Measurements from ENCODE around the gene RPA3.
"Not testable (repeated sequence)": the region's sequence is repeated elsewhere in the genome, so short reads cannot be mapped to it uniquely, and the experiment has no call there.

Gene RPA3

DNA sequence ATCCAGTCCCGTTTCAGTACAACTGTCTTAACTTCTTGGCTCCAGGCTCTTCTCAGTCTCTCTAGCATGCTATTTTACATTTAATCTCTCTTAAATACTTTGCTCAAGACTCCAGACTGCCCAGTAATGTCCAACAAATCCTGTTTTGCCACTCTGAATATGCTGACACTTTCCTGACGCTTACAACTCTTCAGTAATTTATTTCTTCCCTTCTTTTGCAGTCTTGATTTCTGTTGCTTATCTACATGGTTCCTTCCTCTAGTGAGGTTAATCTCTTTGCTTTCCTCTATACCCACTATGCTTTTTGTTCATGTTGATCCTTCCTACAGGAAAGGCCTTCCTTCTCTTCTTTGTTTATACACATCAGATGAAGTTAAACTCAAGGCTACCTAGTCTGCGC, 54.1 kb downstream of the RPA3 start:
- Histone ChIP-seq H3K27me3 (replicated peaks; ENCODE audit: control insufficient read depth, insufficient read depth, low read length, poor library complexity, severe bottlenecking) (no peaks in the 10 kb centered on the region), H3K27ac (ENCODE audit: insufficient read depth, low read length, poor library complexity, severe bottlenecking) (no peak overlapping the region), H3K36me3 (ENCODE audit: control insufficient read depth, insufficient read depth, low read length) (no peaks in the 10 kb centered on the region), H3K4me3 (ENCODE audit: insufficient read depth, low read depth, low read length, poor library complexity, severe bottlenecking) (no peak overlapping the region), H3K4me1 (ENCODE audit: control insufficient read depth, insufficient read depth, low read length, poor library complexity, severe bottlenecking) (no peaks in the 10 kb centered on the region), H3K9me3 (ENCODE audit: control insufficient read depth, low read length) (no peaks in the 10 kb centered on the region)
- no peak for DNase-seq

- DNase-seq, result no peak
- H3K4me3 ChIP-seq (ENCODE audit: insufficient read depth, low read depth, low read length, poor library complexity, severe bottlenecking), result no peak overlapping the region
- no peaks in the 10 kb centered on the region for H3K27me3 ChIP-seq (replicated peaks; ENCODE audit: control insufficient read depth, insufficient read depth, low read length, poor library complexity, severe bottlenecking)
- H3K36me3 ChIP-seq (ENCODE audit: control insufficient read depth, insufficient read depth, low read length), result no peaks in the 10 kb centered on the region
- H3K27ac ChIP-seq (ENCODE audit: insufficient read depth, low read length, poor library complexity, severe bottlenecking), result no peak overlapping the region
- no peaks in the 10 kb centered on the region for H3K9me3 ChIP-seq (ENCODE audit: control insufficient read depth, low read length)
- H3K4me1 ChIP-seq (ENCODE audit: control insufficient read depth, insufficient read depth, low read length, poor library complexity, severe bottlenecking), result no peaks in the 10 kb centered on the region
Measured at GRCh38 chr7:7662527-7662926, 55.9 kb downstream of the RPA3 start.

DNA sequence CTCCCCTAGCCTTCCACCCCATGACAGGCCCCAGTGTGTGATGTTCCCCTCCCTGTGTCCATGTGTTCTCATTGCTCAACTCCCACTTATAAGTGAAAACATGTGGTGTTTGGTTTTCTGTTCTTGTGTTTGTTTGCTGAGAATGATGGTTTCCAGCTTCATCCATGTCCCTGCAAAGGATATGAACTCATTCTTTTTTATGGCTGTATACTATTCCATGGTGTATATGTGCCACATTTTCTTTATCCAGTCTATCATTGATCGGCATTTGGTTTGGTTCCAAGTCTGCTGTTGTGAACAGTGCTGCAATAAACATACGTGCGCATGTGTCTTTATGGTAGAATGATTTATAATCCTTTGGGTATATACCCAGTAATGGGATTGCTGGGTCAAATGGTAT, 61.9 kb downstream of the RPA3 start:
- not testable (repeated sequence) for H3K27me3 ChIP-seq (replicated peaks; ENCODE audit: control insufficient read depth, insufficient read depth, low read length, poor library complexity, severe bottlenecking); H3K4me1 ChIP-seq (ENCODE audit: control insufficient read depth, insufficient read depth, low read length, poor library complexity, severe bottlenecking); DNase-seq; H3K4me3 ChIP-seq (ENCODE audit: insufficient read depth, low read depth, low read length, poor library complexity, severe bottlenecking); H3K36me3 ChIP-seq (ENCODE audit: control insufficient read depth, insufficient read depth, low read length); H3K27ac ChIP-seq (ENCODE audit: insufficient read depth, low read length, poor library complexity, severe bottlenecking); H3K9me3 ChIP-seq (ENCODE audit: control insufficient read depth, low read length)

DNA sequence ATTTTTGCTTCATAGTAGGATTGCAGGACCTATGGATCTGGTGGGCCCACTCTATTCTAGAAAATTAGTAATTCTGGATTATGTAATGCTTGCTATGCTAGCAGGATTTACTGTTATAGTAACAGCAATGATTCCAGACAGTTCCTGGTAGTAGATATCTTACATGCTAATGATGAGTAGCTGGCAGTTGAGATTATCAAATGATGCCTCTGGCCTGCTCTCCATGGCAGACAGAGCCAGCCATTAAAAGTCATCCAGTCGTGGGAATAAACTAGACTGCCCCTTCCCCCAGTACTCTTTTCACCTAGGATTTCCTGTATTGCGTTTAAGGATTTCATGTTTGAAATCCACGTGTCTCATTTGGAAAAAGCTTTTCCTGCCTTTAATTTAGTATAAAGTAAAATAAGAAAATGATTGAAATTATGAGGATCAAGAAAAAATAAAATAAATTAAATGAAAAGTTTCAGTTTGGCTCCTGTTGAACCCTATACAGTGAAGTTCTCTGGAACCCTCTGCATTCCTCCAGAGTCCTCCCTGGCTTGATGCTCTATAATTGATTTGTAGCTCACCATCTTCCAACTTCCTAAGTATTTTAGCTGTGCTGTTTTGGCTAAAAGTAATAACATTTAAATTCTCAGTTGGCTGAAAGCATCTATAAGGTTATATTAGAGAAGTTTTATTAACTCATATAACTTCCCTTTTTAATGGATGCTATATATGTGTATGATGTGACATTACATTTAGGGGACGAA, 63.3 kb downstream of the RPA3 start:
- H3K9me3 ChIP-seq (ENCODE audit: control insufficient read depth, low read length), result no peaks in the 10 kb centered on the region
- no peaks in the 10 kb centered on the region for H3K27me3 ChIP-seq (replicated peaks; ENCODE audit: control insufficient read depth, insufficient read depth, low read length, poor library complexity, severe bottlenecking)
- no peaks in the 10 kb centered on the region for H3K4me1 ChIP-seq (ENCODE audit: control insufficient read depth, insufficient read depth, low read length, poor library complexity, severe bottlenecking)
- DNase-seq, result no peak
- H3K36me3 ChIP-seq (ENCODE audit: control insufficient read depth, insufficient read depth, low read length), result no peaks in the 10 kb centered on the region
- no peak overlapping the region for H3K27ac ChIP-seq (ENCODE audit: insufficient read depth, low read length, poor library complexity, severe bottlenecking)
- H3K4me3 ChIP-seq (ENCODE audit: insufficient read depth, low read depth, low read length, poor library complexity, severe bottlenecking), result no peak overlapping the region

DNA sequence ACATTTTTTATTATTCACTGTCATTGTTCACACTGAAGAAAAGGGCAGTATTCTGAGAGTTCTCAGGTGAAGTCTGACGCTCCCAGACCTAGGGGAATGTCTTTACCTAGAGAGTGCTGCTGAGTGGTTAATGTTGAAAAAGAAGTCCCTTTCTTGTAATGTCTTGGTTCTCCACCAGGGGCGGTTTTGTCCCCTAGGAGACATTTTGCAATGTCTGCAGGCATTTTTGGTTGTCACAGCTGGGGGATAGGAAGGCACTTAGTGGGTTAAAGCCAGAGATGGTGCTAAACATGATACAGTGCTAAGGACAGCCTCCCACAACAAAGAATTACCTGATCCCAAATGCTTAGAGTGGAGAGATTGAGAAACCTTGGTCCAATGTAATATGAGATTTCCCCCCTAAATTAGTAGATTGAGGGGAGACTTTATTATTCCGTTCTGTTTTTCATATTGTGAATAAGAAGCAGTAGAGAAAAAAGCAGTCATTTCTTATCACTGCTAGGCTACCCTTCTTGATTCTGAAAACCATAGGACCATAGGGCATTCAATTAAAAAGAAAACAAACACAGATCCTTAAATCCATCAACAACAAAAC, 64.7 kb downstream of the RPA3 start:
- DNase-seq, result no peak
- H3K9me3 ChIP-seq (ENCODE audit: control insufficient read depth, low read length), result no peaks in the 10 kb centered on the region
- H3K27me3 ChIP-seq (replicated peaks; ENCODE audit: control insufficient read depth, insufficient read depth, low read length, poor library complexity, severe bottlenecking), result no peaks in the 10 kb centered on the region
- no peak overlapping the region for H3K4me3 ChIP-seq (ENCODE audit: insufficient read depth, low read depth, low read length, poor library complexity, severe bottlenecking)
- H3K36me3 ChIP-seq (ENCODE audit: control insufficient read depth, insufficient read depth, low read length), result no peaks in the 10 kb centered on the region
- no peak overlapping the region for H3K27ac ChIP-seq (ENCODE audit: insufficient read depth, low read length, poor library complexity, severe bottlenecking)
- H3K4me1 ChIP-seq (ENCODE audit: control insufficient read depth, insufficient read depth, low read length, poor library complexity, severe bottlenecking), result no peaks in the 10 kb centered on the region

DNA sequence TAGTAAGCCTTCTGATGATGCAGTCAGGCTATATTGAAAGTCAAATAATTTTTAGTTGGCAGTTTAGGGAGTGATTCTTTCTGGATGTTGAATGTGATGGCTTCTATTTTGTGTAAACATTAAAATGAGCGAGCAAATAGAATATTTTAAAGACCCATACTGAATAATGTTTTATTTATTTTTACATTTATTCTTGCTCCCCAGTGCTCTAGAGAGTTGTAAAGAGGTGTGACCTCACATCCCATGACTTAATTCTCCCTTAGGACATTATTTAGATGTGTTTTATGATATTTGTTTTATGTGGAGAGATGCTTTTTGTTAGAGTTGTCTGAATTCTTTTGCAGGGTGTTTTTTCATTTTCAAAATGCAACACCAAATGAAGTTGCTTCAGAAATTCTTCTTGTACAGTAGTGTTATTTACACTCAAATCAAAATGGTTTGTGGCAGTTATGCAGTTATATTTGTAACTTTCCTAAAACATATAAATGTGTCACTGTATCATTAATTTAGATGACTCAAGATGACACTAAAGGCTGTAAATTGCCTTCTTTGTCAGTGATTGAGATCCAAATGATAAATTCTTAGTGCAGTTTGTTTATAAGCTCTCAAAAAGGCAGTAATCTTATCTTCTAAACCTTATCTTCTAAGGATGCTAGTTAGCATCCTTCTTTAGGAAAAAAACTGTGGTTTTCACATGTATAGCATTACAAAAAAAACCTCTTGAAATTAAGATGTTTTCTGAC, 65.4 kb downstream of the RPA3 start:
- no peak for DNase-seq
- H3K27ac ChIP-seq (ENCODE audit: insufficient read depth, low read length, poor library complexity, severe bottlenecking), result no peak overlapping the region
- H3K4me3 ChIP-seq (ENCODE audit: insufficient read depth, low read depth, low read length, poor library complexity, severe bottlenecking), result no peak overlapping the region
- H3K27me3 ChIP-seq (replicated peaks; ENCODE audit: control insufficient read depth, insufficient read depth, low read length, poor library complexity, severe bottlenecking), result no peaks in the 10 kb centered on the region
- no peaks in the 10 kb centered on the region for H3K9me3 ChIP-seq (ENCODE audit: control insufficient read depth, low read length)
- H3K4me1 ChIP-seq (ENCODE audit: control insufficient read depth, insufficient read depth, low read length, poor library complexity, severe bottlenecking), result no peaks in the 10 kb centered on the region
- H3K36me3 ChIP-seq (ENCODE audit: control insufficient read depth, insufficient read depth, low read length), result no peaks in the 10 kb centered on the region

GRCh38 chr7:7651479-7651878, 66.9 kb downstream of the RPA3 start:
- no peaks in the 10 kb centered on the region for H3K4me1 ChIP-seq (ENCODE audit: control insufficient read depth, insufficient read depth, low read length, poor library complexity, severe bottlenecking)
- H3K9me3 ChIP-seq (ENCODE audit: control insufficient read depth, low read length), result no peaks in the 10 kb centered on the region
- no peak for DNase-seq
- no peaks in the 10 kb centered on the region for H3K27me3 ChIP-seq (replicated peaks; ENCODE audit: control insufficient read depth, insufficient read depth, low read length, poor library complexity, severe bottlenecking)
- H3K4me3 ChIP-seq (ENCODE audit: insufficient read depth, low read depth, low read length, poor library complexity, severe bottlenecking), result no peak overlapping the region
- H3K27ac ChIP-seq (ENCODE audit: insufficient read depth, low read length, poor library complexity, severe bottlenecking), result no peak overlapping the region
- no peaks in the 10 kb centered on the region for H3K36me3 ChIP-seq (ENCODE audit: control insufficient read depth, insufficient read depth, low read length)

DNA sequence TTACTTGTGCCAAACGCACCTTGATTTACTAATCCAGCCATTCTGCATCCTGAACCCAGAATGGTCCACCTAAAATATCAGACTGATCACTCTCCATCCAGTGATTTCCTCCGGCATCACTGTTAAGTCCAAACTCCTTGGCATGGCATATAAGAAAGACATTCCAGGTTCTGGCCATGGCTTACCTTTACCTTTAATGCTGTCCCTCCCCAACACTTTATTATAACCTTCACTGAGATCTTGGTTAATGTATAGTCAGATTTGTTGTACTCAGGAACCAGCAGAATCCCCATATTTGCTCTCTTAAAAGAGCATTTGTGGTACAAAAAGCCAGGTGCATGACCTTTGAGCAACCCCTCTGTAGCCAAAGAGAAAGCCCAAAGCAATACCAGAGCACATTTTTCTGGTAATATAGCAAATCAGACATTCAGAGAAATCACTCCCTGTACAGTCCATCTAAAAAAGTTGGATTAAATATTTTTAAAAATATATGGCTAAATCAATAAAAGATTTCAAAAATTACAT, 67.7 kb downstream of the RPA3 start:
- H3K36me3 ChIP-seq (ENCODE audit: control insufficient read depth, insufficient read depth, low read length), result no peaks in the 10 kb centered on the region
- H3K4me3 ChIP-seq (ENCODE audit: insufficient read depth, low read depth, low read length, poor library complexity, severe bottlenecking), result no peak overlapping the region
- H3K27me3 ChIP-seq (replicated peaks; ENCODE audit: control insufficient read depth, insufficient read depth, low read length, poor library complexity, severe bottlenecking), result no peaks in the 10 kb centered on the region
- H3K9me3 ChIP-seq (ENCODE audit: control insufficient read depth, low read length), result no peaks in the 10 kb centered on the region
- no peaks in the 10 kb centered on the region for H3K4me1 ChIP-seq (ENCODE audit: control insufficient read depth, insufficient read depth, low read length, poor library complexity, severe bottlenecking)
- DNase-seq, result no peak
- no peak overlapping the region for H3K27ac ChIP-seq (ENCODE audit: insufficient read depth, low read length, poor library complexity, severe bottlenecking)

GRCh38 chr7:7647495-7648036, 70.8 kb downstream of the RPA3 start:
- Histone ChIP-seq H3K9me3 (ENCODE audit: control insufficient read depth, low read length) (no peaks in the 10 kb centered on the region), H3K36me3 (ENCODE audit: control insufficient read depth, insufficient read depth, low read length) (no peaks in the 10 kb centered on the region), H3K4me1 (ENCODE audit: control insufficient read depth, insufficient read depth, low read length, poor library complexity, severe bottlenecking) (no peaks in the 10 kb centered on the region), H3K27ac (ENCODE audit: insufficient read depth, low read length, poor library complexity, severe bottlenecking) (no peak overlapping the region), H3K27me3 (replicated peaks; ENCODE audit: control insufficient read depth, insufficient read depth, low read length, poor library complexity, severe bottlenecking) (no peaks in the 10 kb centered on the region), H3K4me3 (ENCODE audit: insufficient read depth, low read depth, low read length, poor library complexity, severe bottlenecking) (no peak overlapping the region)
- no peak for DNase-seq

DNA sequence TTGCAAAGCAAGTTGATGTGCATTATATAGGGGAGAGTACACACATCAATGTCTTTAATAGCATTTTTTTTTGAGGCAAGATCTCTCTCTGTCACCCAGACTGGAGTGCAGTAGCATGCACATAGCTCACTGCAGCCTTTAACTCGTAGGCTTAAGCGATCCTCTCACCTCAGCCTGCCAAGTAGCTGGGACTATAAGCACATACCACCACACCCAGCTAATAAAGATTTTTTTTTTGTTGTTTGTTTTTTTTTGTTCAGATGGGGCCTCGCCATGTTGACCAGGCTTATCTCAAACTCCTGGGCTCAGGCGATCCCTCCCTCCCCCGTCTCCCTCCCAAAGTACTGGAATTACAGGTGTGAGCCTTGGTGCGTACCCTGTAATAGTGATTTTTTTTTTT, 76.3 kb downstream of the RPA3 start:
- H3K27ac ChIP-seq (ENCODE audit: insufficient read depth, low read length, poor library complexity, severe bottlenecking), result no peak overlapping the region
- no peaks in the 10 kb centered on the region for H3K27me3 ChIP-seq (replicated peaks; ENCODE audit: control insufficient read depth, insufficient read depth, low read length, poor library complexity, severe bottlenecking)
- no peaks in the 10 kb centered on the region for H3K9me3 ChIP-seq (ENCODE audit: control insufficient read depth, low read length)
- DNase-seq, result no peak
- no peak overlapping the region for H3K4me3 ChIP-seq (ENCODE audit: insufficient read depth, low read depth, low read length, poor library complexity, severe bottlenecking)
- peaks cover 8% of the 10 kb centered on the region for H3K4me1 ChIP-seq (ENCODE audit: control insufficient read depth, insufficient read depth, low read length, poor library complexity, severe bottlenecking)
- no peaks in the 10 kb centered on the region for H3K36me3 ChIP-seq (ENCODE audit: control insufficient read depth, insufficient read depth, low read length)
